HG02885 (cell line): ENCODE measurements around the gene RUBCN.
"Not testable (repeated sequence)": the region's sequence is repeated elsewhere in the genome, so short reads cannot be mapped to it uniquely, and the experiment has no call there.

Source experiments
- ATAC-seq: cut with Tn5 transposase; IDR thresholded peaks from one replicate; pipeline ENCODE4 v1.9.1; 2021; ENCODE audit warnings: mild to moderate bottlenecking; ENCODE audit not compliant: unreplicated experiment, poor library complexity

RUBCN gene

GRCh38 chr3:197626404-197627157, 110.1 kb downstream of the RUBCN start:
- ATAC-seq, result peak; percentile 18

DNA sequence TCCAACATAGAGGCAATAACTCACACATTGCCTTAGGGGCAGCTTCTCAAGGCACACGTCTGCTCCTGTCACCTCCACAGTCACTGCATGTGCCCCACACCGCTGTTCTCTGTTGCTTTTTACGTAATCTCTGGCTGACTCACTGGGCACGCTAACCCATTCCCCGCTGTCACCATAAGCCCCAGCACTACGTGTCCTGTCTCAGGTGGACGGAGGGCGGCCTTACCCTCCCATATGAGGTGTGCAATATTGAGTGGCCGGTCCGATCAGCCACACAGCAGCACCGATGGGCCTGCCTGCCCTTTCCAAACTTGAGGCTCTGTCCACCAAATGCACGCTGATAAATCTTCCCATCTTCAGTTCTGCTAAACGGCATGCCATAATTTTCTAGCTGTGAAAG, 115.2 kb downstream of the RUBCN start:
- not testable (repeated sequence) for ATAC-seq
